Measurements from ENCODE around the gene GGTA1. TPM values are rescaled to one million over a fixed set of nuclear protein-coding genes. Genes with fewer than 3 reads are reported as not detected.
"Not testable (repeated sequence)": the region's sequence is repeated elsewhere in the genome, so short reads cannot be mapped to it uniquely, and the experiment has no call there.

GGTA1 gene
- polyA plus RNA-seq, 1 donor (not counting 4 experiments of a cell fraction or from before 2014, with no cell fraction given) = not detected

DNA sequence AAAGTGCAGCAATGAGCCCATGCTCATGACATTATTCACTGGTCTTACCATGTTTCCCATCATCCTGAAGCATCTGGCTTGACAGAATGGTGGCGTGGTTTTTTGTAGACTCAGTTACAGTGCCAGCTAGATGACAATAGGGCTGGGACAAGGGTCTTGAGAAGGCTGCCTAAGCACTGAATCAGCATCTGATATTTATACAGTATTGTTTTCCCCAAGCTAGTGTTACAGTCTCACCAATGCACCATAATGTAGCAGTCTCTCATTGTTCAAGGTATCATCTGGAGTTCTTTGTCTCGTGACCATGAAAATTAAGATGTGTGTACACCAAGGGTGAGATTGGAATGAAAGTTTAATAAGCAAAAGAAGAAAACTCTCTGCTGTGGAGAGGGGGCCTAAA, 19.0 kb upstream of the GGTA1 start:
- Histone ChIP-seq H3K9me3 (ENCODE audit: control insufficient read depth, low read depth, low read length) (no peaks in the 10 kb centered on the region), H2AFZ (ENCODE audit: control insufficient read depth, low read length) (no peak overlapping the region), H3K27ac (ENCODE audit: control insufficient read depth, insufficient read depth, low read length) (no peak overlapping the region), H4K20me1 (ENCODE audit: control insufficient read depth, extremely low read depth, insufficient read depth, low read length) (no peaks in the 10 kb centered on the region), H3K79me2 (ENCODE audit: control insufficient read depth, insufficient read depth, low read length) (no peaks in the 10 kb centered on the region), H3K4me1 (ENCODE audit: control insufficient read depth, extremely low read depth, insufficient read depth, low read length) (no peaks in the 10 kb centered on the region), H3K9me1 (ENCODE audit: control insufficient read depth, extremely low read depth, insufficient read depth, low read length) (no peaks in the 10 kb centered on the region), H3K4me2 (ENCODE audit: control insufficient read depth, extremely low read depth, insufficient read depth, low read depth, low read length) (no peak overlapping the region), H3K4me3 (ENCODE audit: control insufficient read depth in 2 of 3, extremely low read depth in 1 of 3, insufficient read depth in 2 of 3, low read depth in 1 of 3, low read length in 3 of 3) (no peak overlapping the region), H3K9ac (ENCODE audit: control insufficient read depth, extremely low read depth, insufficient read depth, low read length) (no peak overlapping the region), H3K36me3 (ENCODE audit: control insufficient read depth in 2 of 2, extremely low read depth in 1 of 2, insufficient read depth in 2 of 2, low read length in 2 of 2) (no peaks in the 10 kb centered on the region), H3K27me3 (ENCODE audit: control insufficient read depth, extremely low read depth, insufficient read depth, low read length) (no peaks in the 10 kb centered on the region)
- DNase-seq (ENCODE audit: low read depth, low spot score) = no peak
- dilution Hi-C loops (cut with MboI; ENCODE audit: extremely low pct_ligation_motif_present, low sequenced_read_pairs) = no loop called here
- no peak for TF ChIP-seq EZH2 (IDR thresholded peaks at IDR 0.05; ENCODE audit: low read length)
- TF ChIP-seq, protein P1, sequence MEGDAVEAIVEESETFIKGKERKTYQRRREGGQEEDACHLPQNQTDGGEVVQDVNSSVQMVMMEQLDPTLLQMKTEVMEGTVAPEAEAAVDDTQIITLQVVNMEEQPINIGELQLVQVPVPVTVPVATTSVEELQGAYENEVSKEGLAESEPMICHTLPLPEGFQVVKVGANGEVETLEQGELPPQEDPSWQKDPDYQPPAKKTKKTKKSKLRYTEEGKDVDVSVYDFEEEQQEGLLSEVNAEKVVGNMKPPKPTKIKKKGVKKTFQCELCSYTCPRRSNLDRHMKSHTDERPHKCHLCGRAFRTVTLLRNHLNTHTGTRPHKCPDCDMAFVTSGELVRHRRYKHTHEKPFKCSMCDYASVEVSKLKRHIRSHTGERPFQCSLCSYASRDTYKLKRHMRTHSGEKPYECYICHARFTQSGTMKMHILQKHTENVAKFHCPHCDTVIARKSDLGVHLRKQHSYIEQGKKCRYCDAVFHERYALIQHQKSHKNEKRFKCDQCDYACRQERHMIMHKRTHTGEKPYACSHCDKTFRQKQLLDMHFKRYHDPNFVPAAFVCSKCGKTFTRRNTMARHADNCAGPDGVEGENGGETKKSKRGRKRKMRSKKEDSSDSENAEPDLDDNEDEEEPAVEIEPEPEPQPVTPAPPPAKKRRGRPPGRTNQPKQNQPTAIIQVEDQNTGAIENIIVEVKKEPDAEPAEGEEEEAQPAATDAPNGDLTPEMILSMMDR (optimal IDR thresholded peaks at IDR 0.05 in 1 of 3, IDR thresholded peaks at IDR 0.05 in 1 of 3, conservative IDR thresholded peaks at IDR 0.05 in 1 of 3; ENCODE audit: extremely low read depth in 1 of 3, insufficient read depth in 2 of 3, low read length in 3 of 3) = no peak
- no peak for FAIRE-seq

DNA sequence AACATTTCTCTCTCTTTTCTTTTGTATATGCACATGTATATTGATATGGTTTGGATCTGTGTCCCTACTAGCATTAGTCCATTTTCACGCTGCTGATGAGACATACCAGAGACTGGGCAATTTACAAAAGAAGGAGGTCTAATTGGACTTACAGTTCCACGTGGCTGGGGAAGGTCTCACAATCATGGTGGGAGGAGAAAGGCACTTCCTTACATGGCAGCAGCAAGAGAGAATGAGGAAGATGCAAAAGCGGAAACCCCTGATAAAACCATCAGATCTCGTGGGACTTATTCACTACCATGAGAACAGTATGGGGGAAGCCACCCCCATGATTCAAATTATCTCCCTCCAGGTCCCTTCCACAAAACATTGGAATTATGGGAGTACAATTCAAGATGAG, 13.5 kb upstream of the GGTA1 start:
- H3K79me2 ChIP-seq (ENCODE audit: control insufficient read depth, insufficient read depth, low read length); H3K4me3 ChIP-seq (ENCODE audit: control insufficient read depth in 2 of 3, extremely low read depth in 1 of 3, insufficient read depth in 2 of 3, low read depth in 1 of 3, low read length in 3 of 3); H3K9me1 ChIP-seq (ENCODE audit: control insufficient read depth, extremely low read depth, insufficient read depth, low read length); H3K36me3 ChIP-seq (ENCODE audit: control insufficient read depth in 2 of 2, extremely low read depth in 1 of 2, insufficient read depth in 2 of 2, low read length in 2 of 2); H3K9ac ChIP-seq (ENCODE audit: control insufficient read depth, extremely low read depth, insufficient read depth, low read length); H2AFZ ChIP-seq (ENCODE audit: control insufficient read depth, low read length); DNase-seq (ENCODE audit: low read depth, low spot score); H3K27me3 ChIP-seq (ENCODE audit: control insufficient read depth, extremely low read depth, insufficient read depth, low read length); H3K9me3 ChIP-seq (ENCODE audit: control insufficient read depth, low read depth, low read length); H4K20me1 ChIP-seq (ENCODE audit: control insufficient read depth, extremely low read depth, insufficient read depth, low read length); H3K4me2 ChIP-seq (ENCODE audit: control insufficient read depth, extremely low read depth, insufficient read depth, low read depth, low read length); H3K4me1 ChIP-seq (ENCODE audit: control insufficient read depth, extremely low read depth, insufficient read depth, low read length); dilution Hi-C loops (cut with MboI; ENCODE audit: extremely low pct_ligation_motif_present, low sequenced_read_pairs); H3K27ac ChIP-seq (ENCODE audit: control insufficient read depth, insufficient read depth, low read length); FAIRE-seq: not testable (repeated sequence)

DNA sequence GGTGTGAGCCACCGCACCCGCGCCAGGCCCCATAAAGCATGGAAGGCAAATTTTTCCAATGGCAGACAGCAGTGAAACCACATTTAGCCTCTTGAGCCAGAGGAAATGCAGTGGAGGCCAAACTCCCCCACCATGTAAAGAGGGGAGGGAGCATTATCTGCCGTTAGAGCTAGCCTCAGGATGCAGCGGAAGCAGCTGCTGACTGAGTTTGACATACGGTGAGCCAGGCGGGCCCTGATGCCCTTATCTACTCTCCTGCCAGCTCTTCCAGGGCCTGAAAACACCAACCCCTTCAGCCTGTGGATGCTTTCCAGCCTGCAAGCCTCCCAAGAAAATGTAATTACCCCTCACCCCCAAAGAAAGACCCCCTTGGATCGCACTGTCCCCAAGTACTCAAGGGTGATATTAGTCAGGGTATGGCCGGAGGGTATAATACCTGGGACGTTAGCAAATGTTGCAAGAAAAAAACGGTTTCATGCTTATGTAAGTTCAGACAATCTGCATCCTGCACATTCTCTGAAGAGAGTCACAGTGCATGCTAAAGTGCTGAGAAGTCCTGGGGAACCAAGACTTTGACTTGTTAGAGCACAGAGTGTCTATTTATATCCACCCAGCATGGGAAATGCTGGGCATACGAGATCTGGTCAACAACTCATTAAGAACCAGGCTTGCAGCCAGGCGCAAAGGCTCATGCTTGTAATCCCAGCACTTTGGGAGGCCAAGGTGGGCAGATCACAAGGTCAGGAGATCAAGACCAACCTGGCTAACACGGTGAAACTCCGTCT, 11.3 kb upstream of the GGTA1 start:
- H4K20me1 ChIP-seq (ENCODE audit: control insufficient read depth, extremely low read depth, insufficient read depth, low read length) = no peaks in the 10 kb centered on the region
- no peak overlapping the region for H3K9ac ChIP-seq (ENCODE audit: control insufficient read depth, extremely low read depth, insufficient read depth, low read length)
- H3K9me3 ChIP-seq (ENCODE audit: control insufficient read depth, low read depth, low read length) = no peaks in the 10 kb centered on the region
- H3K36me3 ChIP-seq (ENCODE audit: control insufficient read depth in 2 of 2, extremely low read depth in 1 of 2, insufficient read depth in 2 of 2, low read length in 2 of 2) = no peaks in the 10 kb centered on the region
- H3K79me2 ChIP-seq (ENCODE audit: control insufficient read depth, insufficient read depth, low read length) = no peaks in the 10 kb centered on the region
- FAIRE-seq (no peak), DNase-seq (ENCODE audit: low read depth, low spot score) (no peak)
- no peaks in the 10 kb centered on the region for H3K9me1 ChIP-seq (ENCODE audit: control insufficient read depth, extremely low read depth, insufficient read depth, low read length)
- H3K4me3 ChIP-seq (ENCODE audit: control insufficient read depth in 2 of 3, extremely low read depth in 1 of 3, insufficient read depth in 2 of 3, low read depth in 1 of 3, low read length in 3 of 3) = no peak overlapping the region
- TF ChIP-seq EZH2 (IDR thresholded peaks at IDR 0.05; ENCODE audit: low read length) = no peak
- TF ChIP-seq, protein P1 (optimal IDR thresholded peaks at IDR 0.05 in 1 of 3, IDR thresholded peaks at IDR 0.05 in 1 of 3, conservative IDR thresholded peaks at IDR 0.05 in 1 of 3; ENCODE audit: extremely low read depth in 1 of 3, insufficient read depth in 2 of 3, low read length in 3 of 3) = no peak
- no peak overlapping the region for H3K4me2 ChIP-seq (ENCODE audit: control insufficient read depth, extremely low read depth, insufficient read depth, low read depth, low read length)
- no peak overlapping the region for H2AFZ ChIP-seq (ENCODE audit: control insufficient read depth, low read length)
- dilution Hi-C loops (cut with MboI; ENCODE audit: extremely low pct_ligation_motif_present, low sequenced_read_pairs) = no loop called here
- H3K4me1 ChIP-seq (ENCODE audit: control insufficient read depth, extremely low read depth, insufficient read depth, low read length) = no peaks in the 10 kb centered on the region
- H3K27ac ChIP-seq (ENCODE audit: control insufficient read depth, insufficient read depth, low read length) = no peak overlapping the region
- no peaks in the 10 kb centered on the region for H3K27me3 ChIP-seq (ENCODE audit: control insufficient read depth, extremely low read depth, insufficient read depth, low read length)
